GM13976 (cell line): ENCODE measurements around the gene SLC66A1.

Source experiments
- DNase-seq: peaks from one replicate; pipeline ENCODE4 v3.0.0; 2012; ENCODE audit warnings: low spot score
- in situ Hi-C: fragments of 300-500 bp; cut with MboI; formaldehyde crosslinking; loops from one replicate; pipeline ENCODE4 v1.12.0; 2022; ENCODE audit warnings: low sequenced_read_pairs, mixed read lengths, inconsistent platforms; ENCODE audit not compliant: unreplicated experiment
- TF ChIP-seq, protein P1 (sequence below): IDR thresholded peaks from 2 replicates; pipeline ENCODE4 v1.5.1; 2012; ENCODE audit warnings: borderline replicate concordance, mild to moderate bottlenecking; ENCODE audit not compliant: insufficient read depth; ENCODE audit errors: extremely low read depth, missing control alignments, control extremely low read depth

SLC66A1 gene

GRCh38 chr1:19372136-19372514 is 60.0 kb downstream of the SLC66A1 start:
- in situ Hi-C loops, result no loop called here
- DNase-seq, result no peak
- TF ChIP-seq, protein P1, sequence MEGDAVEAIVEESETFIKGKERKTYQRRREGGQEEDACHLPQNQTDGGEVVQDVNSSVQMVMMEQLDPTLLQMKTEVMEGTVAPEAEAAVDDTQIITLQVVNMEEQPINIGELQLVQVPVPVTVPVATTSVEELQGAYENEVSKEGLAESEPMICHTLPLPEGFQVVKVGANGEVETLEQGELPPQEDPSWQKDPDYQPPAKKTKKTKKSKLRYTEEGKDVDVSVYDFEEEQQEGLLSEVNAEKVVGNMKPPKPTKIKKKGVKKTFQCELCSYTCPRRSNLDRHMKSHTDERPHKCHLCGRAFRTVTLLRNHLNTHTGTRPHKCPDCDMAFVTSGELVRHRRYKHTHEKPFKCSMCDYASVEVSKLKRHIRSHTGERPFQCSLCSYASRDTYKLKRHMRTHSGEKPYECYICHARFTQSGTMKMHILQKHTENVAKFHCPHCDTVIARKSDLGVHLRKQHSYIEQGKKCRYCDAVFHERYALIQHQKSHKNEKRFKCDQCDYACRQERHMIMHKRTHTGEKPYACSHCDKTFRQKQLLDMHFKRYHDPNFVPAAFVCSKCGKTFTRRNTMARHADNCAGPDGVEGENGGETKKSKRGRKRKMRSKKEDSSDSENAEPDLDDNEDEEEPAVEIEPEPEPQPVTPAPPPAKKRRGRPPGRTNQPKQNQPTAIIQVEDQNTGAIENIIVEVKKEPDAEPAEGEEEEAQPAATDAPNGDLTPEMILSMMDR, result no peak

DNA sequence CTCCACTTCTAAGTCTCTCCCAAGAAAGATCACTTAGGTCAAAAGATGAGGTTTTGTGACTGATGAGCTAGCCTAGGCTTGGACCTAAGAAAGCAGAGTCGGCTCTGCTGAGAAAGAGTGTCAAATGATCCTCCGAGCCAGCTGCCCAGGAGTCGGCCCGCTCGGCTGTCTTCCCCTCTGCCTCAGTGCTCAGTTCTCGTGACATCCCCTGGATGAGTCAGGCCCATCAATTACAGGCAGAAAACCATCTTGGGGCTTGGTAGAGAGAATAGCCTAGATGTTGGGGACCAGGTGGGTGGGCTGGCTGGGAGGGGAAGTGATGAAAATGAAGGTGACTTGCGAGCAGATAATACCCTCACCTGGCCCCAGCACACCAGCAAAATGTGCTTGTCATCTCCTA is 60.5 kb downstream of the SLC66A1 start:
- TF ChIP-seq, protein P1, result no peak
- DNase-seq, result no peak
- in situ Hi-C loops, result no loop called here

DNA sequence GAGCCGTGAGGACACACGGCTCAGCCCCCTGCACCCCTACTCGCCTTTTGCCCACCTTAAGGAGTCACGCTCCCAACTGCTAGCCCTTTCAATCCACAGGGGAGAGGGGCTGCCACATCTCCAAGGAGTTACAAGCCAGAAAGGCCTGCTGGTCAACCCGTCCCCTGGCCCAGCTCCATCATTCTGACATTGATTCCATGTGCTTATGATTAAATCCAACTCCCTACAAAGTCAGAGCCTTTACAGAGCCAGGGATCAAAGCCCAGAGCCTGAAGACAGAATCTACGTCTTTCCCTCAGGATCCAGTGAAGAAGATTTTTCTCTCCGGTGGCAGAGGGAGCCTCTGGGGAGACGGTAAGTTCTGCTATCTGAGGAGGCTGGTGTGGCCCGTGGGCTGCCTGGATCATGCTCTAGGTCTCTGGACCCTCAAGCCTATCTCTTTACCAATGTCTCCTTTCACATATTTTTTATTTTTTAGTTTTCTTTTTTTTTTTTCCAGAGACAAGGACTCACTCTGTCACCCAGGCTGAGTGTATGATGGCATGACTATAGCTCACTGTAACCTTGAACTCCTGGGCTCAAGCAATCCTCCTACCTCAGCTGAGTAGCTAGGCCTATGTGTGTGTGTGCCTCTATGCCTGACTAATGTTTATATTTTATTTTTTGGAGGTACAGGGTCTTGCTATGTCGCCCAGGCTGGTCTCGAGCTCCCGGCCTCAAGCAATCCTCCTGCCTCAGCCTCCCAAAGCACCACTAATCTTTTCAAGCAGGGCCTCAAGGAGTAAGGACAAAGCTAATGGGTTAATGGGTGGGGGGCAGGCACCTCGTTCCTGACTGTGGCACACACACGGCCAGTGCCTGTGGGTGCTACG is 61.3 kb downstream of the SLC66A1 start:
- in situ Hi-C loops, result no loop called here

GRCh38 chr1:19374083-19374801 is 62.1 kb downstream of the SLC66A1 start:
- DNase-seq, result peak; percentile 54
- in situ Hi-C loops, result no loop called here
- TF ChIP-seq, protein P1, result peak; percentile 10

More for the DNA sequence above, 61.3 kb downstream of the SLC66A1 start:
- DNase-seq, result no peak
- TF ChIP-seq, protein P1, result no peak

DNA sequence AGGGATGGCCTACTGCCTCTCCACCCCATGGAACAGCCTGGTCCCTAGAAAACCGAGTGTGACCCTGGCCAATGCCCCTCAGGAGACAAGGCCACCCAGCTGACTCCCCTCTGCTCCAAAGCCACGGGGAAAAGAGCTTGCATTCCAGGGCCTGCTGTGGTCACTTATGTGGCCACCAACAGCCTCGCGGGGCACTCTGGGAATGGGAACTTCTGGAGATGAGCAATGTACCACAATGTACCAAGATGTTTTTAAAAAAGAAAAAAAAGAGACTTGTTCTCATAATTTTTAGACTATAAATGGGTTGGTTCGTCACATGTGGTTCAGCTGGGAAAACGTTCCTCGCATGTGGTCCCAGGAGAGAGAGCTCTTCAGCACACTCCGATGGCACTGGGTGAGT is 62.8 kb downstream of the SLC66A1 start:
- TF ChIP-seq, protein P1, result no peak
- DNase-seq, result no peak
- in situ Hi-C loops, result loop anchor here (25.0 kb wide), 1 partner anchor 212 kb away; a partner anchor contains a TSS

- in situ Hi-C loops, result loop anchor here (25.0 kb wide), 1 partner anchor 211 kb away; a partner anchor contains a TSS
- no peak for DNase-seq
- TF ChIP-seq, protein P1, result no peak
These were observed 63.7 kb downstream of the SLC66A1 start for GRCh38 chr1:19375631-19376400.
